ENCODE results near the gene TUSC1. TPM values are rescaled to one million over a fixed set of nuclear protein-coding genes. Genes with fewer than 3 reads are reported as not detected.
"Not testable (repeated sequence)": the region's sequence is repeated elsewhere in the genome, so short reads cannot be mapped to it uniquely, and the experiment has no call there.

TUSC1 gene
- total and polyA plus RNA-seq, 7 donors, result 11.8 to 25.5 (median 17.7) TPM

- no peak for DNase-seq
- TF ChIP-seq CTCF (IDR thresholded peaks at IDR 0.05), result no peak
- no peak for TF ChIP-seq POLR2A (IDR thresholded peaks at IDR 0.05)
- TF ChIP-seq POLR2AphosphoS5 (IDR thresholded peaks at IDR 0.05), result no peak
- no peak for TF ChIP-seq EP300 (IDR thresholded peaks at IDR 0.05)
- Histone ChIP-seq H3K27ac (no peak overlapping the region), H3K27me3 (no peaks in the 10 kb centered on the region), H3K36me3 (no peaks in the 10 kb centered on the region), H3K4me1 (no peaks in the 10 kb centered on the region), H3K4me3 (no peak overlapping the region), H3K9me3 (no peaks in the 10 kb centered on the region)
- intact Hi-C loops (cut with DNase I), result no loop called here
Measured at GRCh38 chr9:25709941-25710340, 31.7 kb upstream of the TUSC1 start.

- H3K36me3 ChIP-seq, result no peaks in the 10 kb centered on the region
- H3K27me3 ChIP-seq, result no peaks in the 10 kb centered on the region
Measured at GRCh38 chr9:25704800-25705199, 26.6 kb upstream of the TUSC1 start.

GRCh38 chr9:25703701-25704357, 25.6 kb upstream of the TUSC1 start:
- 77 to 87% methylated on average over 2 of the region's 2 CpGs for WGBS, 2 donors
- no peaks in the 10 kb centered on the region for H3K27me3 ChIP-seq
- no peaks in the 10 kb centered on the region for H3K9me3 ChIP-seq
- no peaks in the 10 kb centered on the region for H3K36me3 ChIP-seq
- TF ChIP-seq POLR2A (IDR thresholded peaks at IDR 0.05) (no peak), POLR2AphosphoS5 (IDR thresholded peaks at IDR 0.05) (no peak), EP300 (IDR thresholded peaks at IDR 0.05) (no peak), CTCF (IDR thresholded peaks at IDR 0.05) (no peak)
- peaks cover 0 to 15% (median 9%) of the 10 kb centered on the region in 4 donors for H3K4me1 ChIP-seq
- no peak overlapping the region for H3K4me3 ChIP-seq
- intact Hi-C loops (cut with DNase I), result no loop called here
- no peak for DNase-seq
- no peak overlapping the region for H3K27ac ChIP-seq

More at GRCh38 chr9:25704800-25705199, 26.6 kb upstream of the TUSC1 start:
- TF ChIP-seq POLR2AphosphoS5 (IDR thresholded peaks at IDR 0.05) (no peak), POLR2A (IDR thresholded peaks at IDR 0.05) (no peak), EP300 (IDR thresholded peaks at IDR 0.05) (no peak), CTCF (IDR thresholded peaks at IDR 0.05) (no peak)
- Histone ChIP-seq H3K9me3 (no peaks in the 10 kb centered on the region), H3K27ac (no peak overlapping the region), H3K4me3 (no peak overlapping the region), H3K4me1 (peaks cover 0 to 15% (median 9%) of the 10 kb centered on the region in 4 donors)
- 86 to 91% methylated on average over 4 of the region's 4 CpGs for WGBS, 2 donors
- DNase-seq, result no peak
- intact Hi-C loops (cut with DNase I), result no loop called here

GRCh38 chr9:25702536-25702935, 24.3 kb upstream of the TUSC1 start:
- intact Hi-C loops (cut with DNase I), result no loop called here
- WGBS, 2 donors, result 85 to 90% methylated on average over 3 of the region's 3 CpGs
- H3K27me3 ChIP-seq, result no peaks in the 10 kb centered on the region
- H3K27ac ChIP-seq, result no peak overlapping the region
- no peak for DNase-seq
- no peak overlapping the region for H3K4me3 ChIP-seq
- peaks cover 0 to 15% (median 9%) of the 10 kb centered on the region in 4 donors for H3K4me1 ChIP-seq
- TF ChIP-seq EP300 (IDR thresholded peaks at IDR 0.05) (no peak), POLR2A (IDR thresholded peaks at IDR 0.05) (no peak), CTCF (IDR thresholded peaks at IDR 0.05) (no peak), POLR2AphosphoS5 (IDR thresholded peaks at IDR 0.05) (no peak)
- no peaks in the 10 kb centered on the region for H3K9me3 ChIP-seq
- no peaks in the 10 kb centered on the region for H3K36me3 ChIP-seq

- H3K9me3 ChIP-seq; H3K27me3 ChIP-seq; H3K27ac ChIP-seq; DNase-seq; H3K36me3 ChIP-seq; H3K4me3 ChIP-seq; intact Hi-C loops (cut with DNase I): not testable (repeated sequence)
- peaks cover 0 to 15% (median 9%) of the 10 kb centered on the region in 4 donors for H3K4me1 ChIP-seq
- WGBS, 2 donors, result 32 to 53% methylated on average over 3 of the region's 3 CpGs
Measured at GRCh38 chr9:25700899-25701298, 22.7 kb upstream of the TUSC1 start.
